HCT116 (cell line): ENCODE results near the gene BST2. TPM values are rescaled to one million over a fixed set of nuclear protein-coding genes. Genes with fewer than 3 reads are reported as not detected.

Experiments used
- ATAC-seq: fragments of 200-7000 bp; cut with Tn5 transposase; 2 replicates; pipeline ENCODE4 v1.9.1; 2020; ENCODE audit warnings: mild to moderate bottlenecking, moderate library complexity
- BruUV-seq: library from RNA; stranded (reverse); fragments of 400-500 nt; replicated peaks from 2 replicates; lab custom pipeline; 2021; lab: Mats Ljungman, UMichigan
- CTCF ChIA-PET: fragments of 300-600 bp; sonication (Branson Sonifier 250); formaldehyde crosslinking; loops from one replicate; lab custom pipeline; 2021; ENCODE audit warnings: antibody characterized with exemption; lab: Charles Lee
- POLR2A ChIA-PET: fragments of 300-600, 350-600 bp; sonication (Branson Sonifier 250); formaldehyde crosslinking; loops from one replicate; lab custom pipeline; 2021; ENCODE audit warnings: antibody characterized with exemption; lab: Charles Lee
- RAD21 ChIA-PET, 2 experiments: fragments of 300-600 bp; sonication (Branson Sonifier 250); formaldehyde crosslinking; loops; one replicate each; lab custom pipeline; 2023; ENCODE audit warnings: low total read pairs in 2 of 2; ENCODE audit not compliant: uncharacterized antibody in 2 of 2, unreplicated experiment in 2 of 2, low non-redundant PET in 1 of 2; lab: Charles Lee
- DNase-seq: peaks from one replicate; pipeline ENCODE4 v3.0.0-alpha.2; 2010; ENCODE audit warnings: low read depth, low spot score
- H2AFZ ChIP-seq: fragments of 200-600 bp; shearing (Covaris generic), sonication (generic); 2 replicates; pipeline ENCODE4 v1.6.1; 2017; ENCODE audit warnings: low read depth, mixed run types, mixed read lengths, antibody characterized with exemption, low read length; ENCODE audit not compliant: poor library complexity, severe bottlenecking
- H3K27ac ChIP-seq: 2 replicates; pipeline ENCODE4 v1.5.1; 2012; ENCODE audit warnings: low read depth, low read length
- H3K27me3 ChIP-seq: fragments of 200-600 bp; sonication (generic); 2 replicates; pipeline ENCODE4 v1.6.1; 2016; ENCODE audit warnings: mixed run types, low read length, mixed read lengths; ENCODE audit not compliant: insufficient read depth
- H3K36me3 ChIP-seq, 2 experiments: fragments of 200-500 bp in 1 of 2; fragments of 200-600 bp in 1 of 2; sonication (Bioruptor generic) in 1 of 2; sonication (generic) in 1 of 2; 2 replicates each; pipeline versions ENCODE4 v1.5.1 to v1.6.1; 2014 to 2016; ENCODE audit warnings: low read length in 2 of 2, inconsistent platforms in 1 of 2, mixed read lengths in 1 of 2, mixed run types in 1 of 2; ENCODE audit not compliant: insufficient read depth in 2 of 2, control insufficient read depth in 1 of 2
- H3K4me1 ChIP-seq, 2 experiments: fragments of 200-600 bp in 1 of 2; sonication (generic) in 1 of 2; 2 replicates each; pipeline versions ENCODE4 v1.5.1 to v1.6.1; 2012 to 2017; ENCODE audit warnings: low read length in 2 of 2, inconsistent platforms in 1 of 2, mild to moderate bottlenecking in 1 of 2, mixed read lengths in 1 of 2, mixed run types in 1 of 2, moderate library complexity in 1 of 2; ENCODE audit not compliant: insufficient read depth in 2 of 2, control insufficient read depth in 1 of 2
- H3K4me2 ChIP-seq: fragments of 200-600 bp; sonication (generic); 2 replicates; pipeline ENCODE4 v1.6.1; 2017; ENCODE audit warnings: mixed run types, low read length, mixed read lengths
- H3K4me3 ChIP-seq, 2 experiments: fragments of 200-600 bp in 1 of 2; sonication (generic) in 1 of 2; replicated peaks in 1 of 2; 2 replicates each; pipeline ENCODE4 v1.5.1; 2011 to 2016; ENCODE audit warnings: low read length in 2 of 2, control low read depth in 1 of 2, low read depth in 1 of 2, mild to moderate bottlenecking in 1 of 2, mixed read lengths in 1 of 2, mixed run types in 1 of 2
- H3K79me2 ChIP-seq: fragments of 200-600 bp; sonication (generic); 2 replicates; pipeline ENCODE4 v1.6.1; 2017; ENCODE audit warnings: mild to moderate bottlenecking, mixed run types, low read length, moderate library complexity, mixed read lengths; ENCODE audit not compliant: insufficient read depth
- H3K9ac ChIP-seq: fragments of 200-600 bp; sonication (generic); 2 replicates; pipeline ENCODE4 v1.6.1; 2016; ENCODE audit warnings: low read length, mixed read lengths
- H3K9me2 ChIP-seq: fragments of 200-600 bp; sonication (generic), shearing (Covaris generic); 2 replicates; pipeline ENCODE4 v1.6.1; 2017; ENCODE audit warnings: mixed run types, mild to moderate bottlenecking, moderate library complexity; ENCODE audit not compliant: insufficient read depth
- H3K9me3 ChIP-seq, 2 experiments: fragments of 200-500 bp in 1 of 2; fragments of 200-600 bp in 1 of 2; sonication (Bioruptor generic) in 1 of 2; sonication (generic) in 1 of 2; 2 replicates each; pipeline ENCODE4 v1.6.1; 2014 to 2017; ENCODE audit warnings: low read length in 2 of 2, mixed read lengths in 2 of 2, inconsistent platforms in 1 of 2, low read depth in 1 of 2, mild to moderate bottlenecking in 1 of 2, mixed run types in 1 of 2, moderate library complexity in 1 of 2; ENCODE audit not compliant: control insufficient read depth in 1 of 2, insufficient read depth in 1 of 2
- H4K20me1 ChIP-seq: fragments of 200-600 bp; sonication (generic), shearing (Covaris generic); 2 replicates; pipeline ENCODE4 v1.6.1; 2017; ENCODE audit warnings: mixed run types, mild to moderate bottlenecking, moderate library complexity; ENCODE audit not compliant: insufficient read depth
- CEBPB ChIP-seq: IDR thresholded peaks from 2 replicates; pipeline ENCODE4 v1.6.1; 2012; ENCODE audit warnings: low read depth
- JUND ChIP-seq: IDR thresholded peaks from 2 replicates; pipeline ENCODE4 v1.6.1; 2012
- POLR2A ChIP-seq: IDR thresholded peaks from 2 replicates; pipeline ENCODE4 v1.7.0; 2011; ENCODE audit warnings: borderline replicate concordance; ENCODE audit not compliant: insufficient read depth, insufficient read length; ENCODE audit errors: extremely low read depth
- SRF ChIP-seq: IDR thresholded peaks from 2 replicates; pipeline ENCODE4 v1.6.1; 2012; ENCODE audit warnings: low read depth
- intact Hi-C: fragments of 100-400 bp; cut with micrococcal nuclease; formaldehyde crosslinking; loops from 2 replicates; pipeline ENCODE4 v1.10.0; 2022
- total RNA-seq: library from RNA; stranded (reverse); gene quantifications from one replicate; pipeline ENCODE4 v1.2.1, GENCODE V29; 2021; ENCODE audit not compliant: unreplicated experiment

BST2 gene
- total RNA-seq, 1 experiment from 2014 or later: 5.4 TPM

GRCh38 chr19:17380426-17381138 lies 24.8 kb downstream of the BST2 start:
- no peaks in the 10 kb centered on the region for H3K36me3 ChIP-seq
- H4K20me1 ChIP-seq: no peaks in the 10 kb centered on the region
- no peaks in the 10 kb centered on the region for H3K9me3 ChIP-seq
- ChIA-PET RAD21 (interaction anchor here in 1 of 2 experiments (0.6 kb wide), 1 partner anchor 22 kb away, joined by 11 read pairs; no protein-coding TSS in a partner anchor), POLR2A (interaction anchor here (0.6 to 0.7 kb wide), 2 partner anchors 49 to 101 kb away, joined by 3 to 4 read pairs; no protein-coding TSS in a partner anchor), CTCF (no interaction called here)
- DNase-seq (no peak), ATAC-seq (no peak)
- H3K4me1 ChIP-seq: peaks cover 19 to 22% of the 10 kb centered on the region in 2 experiments
- no TSS peak for BruUV-seq
- no peaks in the 10 kb centered on the region for H3K9me2 ChIP-seq
- no peak overlapping the region for H3K9ac ChIP-seq
- no peak overlapping the region for H3K4me3 ChIP-seq
- no peaks in the 10 kb centered on the region for H3K79me2 ChIP-seq
- intact Hi-C loops: no loop called here
- TF ChIP-seq SRF (no peak), POLR2A (no peak)
- no peaks in the 10 kb centered on the region for H3K27me3 ChIP-seq
- H3K4me2 ChIP-seq: no peak overlapping the region
- no peak overlapping the region for H2AFZ ChIP-seq
- H3K27ac ChIP-seq: no peak overlapping the region

DNA sequence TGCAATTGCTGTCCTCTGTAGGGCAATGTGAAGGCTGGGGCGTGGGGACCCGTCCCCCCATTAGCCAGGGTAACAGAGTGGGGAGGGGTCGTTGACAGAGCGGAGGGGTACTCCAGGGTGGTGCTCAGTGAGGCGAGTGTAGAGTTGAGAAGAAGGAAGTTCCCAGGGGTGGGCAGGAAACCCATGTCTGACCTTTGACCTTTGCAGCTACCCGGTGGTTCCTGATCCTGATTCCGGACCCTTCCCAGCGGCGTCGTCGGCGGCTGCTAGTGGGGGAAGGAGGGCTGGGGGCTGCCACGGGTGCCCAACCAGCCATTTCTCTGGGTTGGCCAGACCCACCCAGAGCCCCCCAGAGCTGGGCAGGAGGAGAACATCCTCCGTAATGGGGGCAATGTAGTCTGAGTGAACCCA lies 26.2 kb downstream of the BST2 start:
- no TSS peak for BruUV-seq
- DNase-seq (no peak), ATAC-seq (no peak)
- TF ChIP-seq CEBPB: no peak
- no peak for TF ChIP-seq POLR2A
- no peak for TF ChIP-seq SRF
- TF ChIP-seq JUND: no peak
- ChIA-PET CTCF (no interaction called here), RAD21 (no interaction called here), POLR2A (no interaction called here)
- no peak overlapping the region for H2AFZ ChIP-seq
- H3K4me1 ChIP-seq: peaks cover 20 to 21% of the 10 kb centered on the region in 2 experiments
- no peaks in the 10 kb centered on the region for H3K9me2 ChIP-seq
- H3K4me3 ChIP-seq: no peak overlapping the region
- no peaks in the 10 kb centered on the region for H3K9me3 ChIP-seq
- no peaks in the 10 kb centered on the region for H3K27me3 ChIP-seq
- intact Hi-C loops: no loop called here
- H3K27ac ChIP-seq: no peak overlapping the region
- no peak overlapping the region for H3K9ac ChIP-seq
- no peaks in the 10 kb centered on the region for H4K20me1 ChIP-seq
- no peaks in the 10 kb centered on the region for H3K79me2 ChIP-seq
- no peaks in the 10 kb centered on the region for H3K36me3 ChIP-seq
- no peak overlapping the region for H3K4me2 ChIP-seq
